Measurements from ENCODE around the gene METRNL. TPM values are rescaled to one million over a fixed set of nuclear protein-coding genes. Genes with fewer than 3 reads are reported as not detected.
"Not testable (repeated sequence)": the region's sequence is repeated elsewhere in the genome, so short reads cannot be mapped to it uniquely, and the experiment has no call there.

METRNL gene
- total RNA-seq, 1 experiment from 2014 or later: 203 TPM

DNA sequence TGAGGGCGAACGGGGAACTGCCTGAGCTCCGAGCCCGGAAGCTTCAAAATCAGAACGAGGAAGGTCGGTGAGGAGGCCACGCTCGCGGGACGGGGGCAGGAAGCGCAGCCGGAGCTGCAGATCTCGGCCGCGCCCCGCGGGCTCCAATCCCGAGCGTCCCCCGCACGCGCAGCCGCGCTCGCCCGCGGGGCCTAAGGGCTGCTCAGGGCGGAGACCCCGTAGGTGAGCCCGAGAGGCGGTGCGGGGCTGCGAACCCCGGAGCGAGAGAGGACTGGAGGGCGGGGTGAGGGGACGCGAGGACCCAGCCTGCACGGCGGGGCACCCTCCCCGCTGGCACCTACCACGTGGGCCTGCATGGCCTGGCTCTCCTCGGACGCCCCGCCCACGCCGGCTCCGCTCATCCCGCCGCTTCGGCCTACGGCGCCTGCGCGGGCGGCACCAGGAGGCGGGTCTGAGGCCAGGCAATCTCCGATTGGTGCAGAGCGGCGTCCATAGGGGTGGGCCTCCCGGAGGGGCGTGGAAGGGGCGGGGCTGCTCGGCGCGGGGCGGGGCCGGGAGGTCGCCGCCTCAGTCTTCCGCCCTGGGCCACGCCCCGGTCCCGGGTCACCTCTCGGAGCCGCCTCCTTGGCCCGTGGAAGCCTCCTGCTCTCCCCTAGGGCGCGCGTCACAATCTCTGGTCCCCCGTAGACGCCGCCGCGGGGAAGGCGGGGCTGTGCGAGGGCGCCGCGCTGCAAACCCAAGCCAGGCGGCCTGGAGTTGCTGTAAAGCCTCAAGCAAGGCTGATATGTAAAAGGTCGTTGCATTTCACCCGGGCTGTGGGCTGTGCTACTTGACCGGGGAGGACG, 27.8 kb upstream of the METRNL start:
- peak; percentile 99 for DNase-seq (ENCODE audit: low spot score)

DNA sequence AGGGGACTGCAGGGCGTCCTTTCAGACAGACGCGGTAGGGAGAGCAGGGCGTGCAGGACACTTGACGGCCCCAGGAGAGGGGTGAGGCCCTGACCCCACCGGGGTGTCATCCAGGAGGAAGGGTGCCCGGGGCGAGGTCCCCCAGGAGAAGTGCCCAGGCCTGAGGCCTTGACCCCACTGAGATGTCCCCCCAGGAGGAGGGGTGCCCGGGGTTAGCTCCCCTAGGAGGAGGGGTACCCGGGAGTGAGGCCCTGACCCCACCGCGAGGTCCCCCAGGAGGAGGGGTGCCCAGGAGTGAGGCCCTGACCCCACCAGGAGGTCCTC, 27.2 kb upstream of the METRNL start:
- DNase-seq (ENCODE audit: low spot score): no peak

DNA sequence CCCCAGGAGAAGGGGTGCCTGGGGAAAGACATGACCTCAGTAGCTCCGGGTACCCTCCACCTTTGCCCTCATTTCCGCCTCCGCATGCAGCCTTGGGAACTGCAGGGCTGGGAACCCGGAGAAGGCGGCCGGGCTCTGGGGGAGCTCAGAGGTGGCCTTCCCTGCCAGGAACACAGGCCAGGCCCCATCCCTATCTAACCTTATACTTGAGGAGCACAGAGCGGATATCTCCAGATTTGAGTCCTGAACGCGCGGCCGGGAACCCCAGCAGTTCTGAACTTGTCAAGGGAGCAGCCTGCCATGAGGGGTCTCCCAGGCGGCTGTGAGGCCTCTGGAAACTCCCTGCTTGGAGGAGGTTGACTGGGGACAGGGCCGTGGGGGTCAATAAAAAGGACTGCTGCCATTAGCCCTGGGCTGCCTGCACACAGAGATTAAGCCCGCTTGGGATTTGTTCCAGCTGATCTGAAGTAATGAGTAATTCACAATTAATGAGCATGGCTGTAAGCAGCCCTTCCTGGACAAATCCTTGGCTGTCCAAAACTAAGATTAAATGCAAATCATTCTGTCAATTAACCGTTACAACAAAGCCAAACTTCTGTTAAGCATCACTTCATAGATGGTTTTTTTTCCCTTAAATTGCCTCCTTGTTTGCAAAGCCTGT, 26.3 kb upstream of the METRNL start:
- no peak for DNase-seq (ENCODE audit: low spot score)

DNA sequence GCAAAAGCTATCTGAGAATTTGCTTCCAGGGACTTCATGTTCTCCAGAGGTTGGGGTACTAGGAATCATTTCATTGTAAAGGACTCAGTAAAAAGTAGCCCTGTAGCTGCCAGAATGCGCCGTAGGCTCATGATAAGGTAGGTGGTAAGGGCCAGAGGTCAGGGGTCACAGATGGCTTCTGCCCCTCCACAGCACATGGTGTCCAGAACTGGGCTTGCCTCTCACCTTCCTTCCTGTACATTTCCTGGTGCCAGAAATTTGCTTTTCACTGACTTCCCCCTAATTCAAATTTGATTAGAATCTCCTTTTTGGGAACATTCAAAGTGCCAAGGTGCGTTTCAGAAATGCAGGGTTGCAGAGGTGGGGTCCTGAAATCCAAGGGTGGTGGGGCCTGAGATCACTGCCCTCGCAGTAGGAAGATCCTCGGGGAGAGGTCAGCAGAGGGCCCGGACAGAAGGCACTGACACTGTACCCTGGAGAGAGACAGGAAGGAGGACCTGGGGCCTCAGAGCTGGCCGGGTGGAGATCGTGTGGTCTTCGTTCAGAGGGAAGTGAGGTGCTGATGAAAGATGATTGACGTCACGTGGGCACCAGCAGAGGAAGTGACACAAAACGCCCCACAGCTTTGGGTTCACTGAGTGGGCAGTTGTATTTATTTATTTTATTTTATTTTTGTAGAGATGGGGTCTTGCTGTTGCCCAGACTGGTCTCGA, 25.5 kb upstream of the METRNL start:
- no peak for DNase-seq (ENCODE audit: low spot score)

DNA sequence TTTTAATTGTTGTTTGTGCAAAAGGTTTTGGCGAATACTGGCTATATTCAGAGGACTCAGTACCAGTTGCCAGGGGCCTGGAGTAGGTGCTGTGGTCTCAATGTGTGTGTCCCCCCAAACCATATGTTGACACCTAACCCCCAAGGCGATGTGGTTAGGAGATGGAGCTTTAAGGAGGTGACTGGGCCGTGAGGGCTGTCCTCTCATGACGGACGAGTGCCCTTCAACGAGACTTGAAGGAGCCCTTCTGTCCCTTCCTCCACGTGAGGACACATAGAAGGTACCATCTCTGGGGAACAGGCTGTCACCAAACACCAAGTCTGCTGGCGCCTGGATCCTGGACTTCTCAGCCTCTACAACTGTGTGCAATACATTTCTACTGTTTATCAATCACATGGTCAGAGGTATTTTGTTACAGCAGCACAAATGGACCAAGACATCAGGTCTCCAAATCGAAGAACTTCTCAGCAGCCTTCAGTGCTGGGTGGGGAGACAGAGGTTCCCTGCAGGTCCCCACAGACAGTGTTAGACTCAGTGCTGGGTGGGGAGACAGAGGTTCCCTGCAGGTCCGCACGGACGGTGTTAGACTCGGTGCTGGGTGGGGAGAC, 24.8 kb upstream of the METRNL start:
- DNase-seq (ENCODE audit: low spot score): no peak

DNA sequence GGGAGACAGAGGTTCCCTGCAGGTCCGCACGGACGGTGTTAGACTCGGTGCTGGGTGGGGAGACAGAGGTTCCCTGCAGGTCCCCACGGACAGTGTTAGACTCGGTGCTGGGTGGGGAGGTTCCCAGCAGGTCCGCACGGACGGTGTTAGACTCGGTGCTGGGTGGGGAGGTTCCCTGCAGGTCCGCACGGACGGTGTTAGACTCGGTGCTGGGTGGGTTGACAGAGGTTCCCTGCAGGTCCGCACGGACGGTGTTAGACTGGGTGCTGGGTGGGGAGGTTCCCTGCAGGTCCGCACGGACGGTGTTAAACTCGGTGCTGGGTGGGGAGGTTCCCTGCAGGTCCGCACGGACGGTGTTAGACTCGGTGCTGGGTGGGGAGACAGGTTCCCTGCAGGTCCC, 24.2 kb upstream of the METRNL start:
- DNase-seq (ENCODE audit: low spot score): not testable (repeated sequence)

DNA sequence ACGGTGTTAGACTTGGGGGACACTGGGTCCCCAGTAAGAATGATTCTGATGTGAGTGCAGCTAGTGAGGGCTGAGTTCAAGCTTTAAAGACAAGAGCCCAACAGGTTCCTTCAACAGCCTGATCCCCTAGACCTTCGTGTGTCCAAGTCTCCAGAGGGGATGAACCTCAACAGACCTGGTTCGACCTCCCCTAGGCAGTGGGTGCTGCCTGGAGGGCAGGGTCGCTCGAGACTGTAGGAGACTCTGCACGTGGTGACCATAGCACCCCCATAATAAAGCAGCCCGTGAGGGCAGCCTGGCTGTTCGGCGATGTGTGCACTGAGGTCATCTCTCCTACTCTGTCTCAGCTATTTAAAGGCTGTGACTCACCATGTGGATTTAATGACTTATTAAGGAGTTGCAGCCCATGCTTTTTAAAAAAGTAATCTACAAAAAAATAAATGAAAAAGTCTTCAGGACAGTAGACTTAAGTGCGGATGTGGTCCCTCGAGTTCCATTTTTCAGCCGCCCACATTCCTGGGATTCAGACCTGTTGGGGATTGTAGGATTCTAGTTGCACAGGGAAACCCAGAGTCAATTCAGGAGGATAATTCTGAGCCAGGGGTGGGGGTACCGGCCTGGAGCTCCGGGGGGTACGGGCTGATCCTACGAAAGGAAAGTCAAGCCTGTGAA, 23.4 kb upstream of the METRNL start:
- DNase-seq (ENCODE audit: low spot score): peak; percentile 71

DNA sequence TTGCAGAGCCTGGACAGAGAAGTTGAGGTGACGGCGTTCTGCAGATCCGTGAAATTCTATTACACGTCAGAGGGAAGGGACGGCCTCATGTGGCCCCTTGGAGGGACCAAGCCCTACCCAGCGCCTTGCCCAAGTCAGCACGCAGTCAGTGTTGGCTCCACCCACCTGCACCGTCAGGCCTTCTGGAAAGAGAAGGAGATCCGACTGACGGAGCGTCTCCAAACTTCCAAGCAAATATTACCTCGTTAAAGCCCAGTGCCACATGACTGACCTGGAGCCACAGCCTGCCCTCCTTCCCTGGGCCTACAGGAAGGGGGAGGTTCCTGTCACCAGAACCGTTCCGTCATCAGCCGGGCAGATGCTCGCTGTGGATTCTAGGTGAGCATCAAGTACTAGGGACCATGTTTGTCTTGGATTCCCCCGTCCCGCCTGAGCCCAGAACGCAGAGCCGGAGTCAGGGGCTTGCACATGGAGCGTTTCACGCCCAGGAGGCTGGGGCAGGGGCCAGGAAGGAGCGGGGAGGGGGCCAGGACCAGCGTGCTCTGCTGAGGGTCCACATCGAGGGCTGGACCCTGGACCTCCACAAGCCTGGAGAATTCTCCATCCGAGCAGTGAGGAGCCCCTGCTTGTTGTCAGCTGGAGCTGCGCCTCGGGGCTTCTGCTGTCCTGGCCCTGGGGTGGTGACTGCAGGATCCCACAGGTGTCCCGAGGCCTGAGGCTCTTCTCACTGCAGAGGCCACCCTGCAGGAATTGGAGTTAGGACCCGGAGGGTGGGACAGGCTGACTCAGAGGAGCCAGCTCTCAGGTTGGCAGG, 22.6 kb upstream of the METRNL start:
- DNase-seq (ENCODE audit: low spot score): peak; percentile 47

DNA sequence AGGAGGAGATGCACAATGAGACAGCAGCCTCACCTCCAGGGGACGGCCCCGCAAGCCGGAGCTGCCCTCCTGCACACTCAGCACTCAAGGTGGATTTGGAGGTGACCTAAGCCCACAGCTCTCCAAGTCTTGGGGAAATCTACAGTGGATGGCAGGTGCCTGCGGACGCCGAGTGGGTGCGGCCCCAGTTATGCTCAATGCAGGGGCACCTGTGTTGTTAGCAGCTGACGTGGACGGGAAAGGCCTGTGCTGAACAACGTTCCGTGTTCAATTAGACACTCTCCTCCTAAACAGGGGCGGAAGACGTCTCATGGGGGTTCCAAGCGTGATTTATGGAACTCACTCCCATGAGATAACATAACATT, 22.0 kb upstream of the METRNL start:
- DNase-seq (ENCODE audit: low spot score): no peak

DNA sequence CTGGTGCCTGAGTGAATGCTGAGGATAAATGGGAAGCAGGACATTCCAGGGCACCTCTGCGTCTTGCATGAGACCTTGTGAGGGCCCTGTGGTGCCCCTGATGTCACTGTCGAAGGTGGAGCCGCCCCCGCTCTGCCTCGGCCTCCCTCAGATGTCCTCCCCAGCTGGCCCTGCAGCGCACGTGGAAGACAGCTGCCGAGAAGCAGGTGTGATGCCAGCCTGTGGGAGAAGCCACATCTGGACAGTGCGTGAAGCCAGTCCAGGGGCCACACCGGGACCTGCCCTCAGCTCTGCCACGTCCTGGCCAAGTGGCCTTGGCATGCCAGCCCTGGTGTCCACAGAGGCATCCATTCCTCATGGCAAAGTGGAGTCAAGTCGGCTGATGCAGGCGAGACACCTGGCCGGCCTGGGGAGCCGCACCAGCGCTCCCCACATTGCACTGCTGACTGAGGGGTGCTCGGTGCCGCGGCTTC, 21.6 kb upstream of the METRNL start:
- no peak for DNase-seq (ENCODE audit: low spot score)

DNA sequence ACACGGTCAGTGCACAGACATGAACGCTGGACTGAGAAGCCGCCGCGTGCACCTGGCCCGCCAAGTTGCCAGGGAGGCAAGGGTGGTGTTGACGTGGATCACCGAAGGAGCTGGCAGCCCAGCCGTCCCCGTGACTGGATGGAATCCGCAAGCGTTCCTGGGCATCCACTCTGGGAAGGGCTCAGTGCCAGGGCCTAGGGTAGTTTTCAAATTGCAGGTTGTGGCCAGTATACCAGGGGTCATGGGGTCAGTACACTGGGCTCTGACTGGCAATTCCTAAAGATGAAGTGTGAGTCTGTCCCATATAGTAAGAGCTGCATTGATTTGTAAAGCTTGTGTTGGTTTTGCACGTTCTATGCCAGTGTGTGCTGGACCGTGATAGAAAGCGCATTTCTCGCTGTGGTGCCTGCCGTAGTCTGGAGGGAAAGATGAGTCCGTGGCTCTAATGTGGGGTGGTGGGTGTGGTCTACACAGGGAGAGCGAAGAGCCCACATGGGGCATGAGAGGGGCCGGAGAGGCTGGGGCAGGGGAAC, 21.1 kb upstream of the METRNL start:
- no peak for DNase-seq (ENCODE audit: low spot score)

DNA sequence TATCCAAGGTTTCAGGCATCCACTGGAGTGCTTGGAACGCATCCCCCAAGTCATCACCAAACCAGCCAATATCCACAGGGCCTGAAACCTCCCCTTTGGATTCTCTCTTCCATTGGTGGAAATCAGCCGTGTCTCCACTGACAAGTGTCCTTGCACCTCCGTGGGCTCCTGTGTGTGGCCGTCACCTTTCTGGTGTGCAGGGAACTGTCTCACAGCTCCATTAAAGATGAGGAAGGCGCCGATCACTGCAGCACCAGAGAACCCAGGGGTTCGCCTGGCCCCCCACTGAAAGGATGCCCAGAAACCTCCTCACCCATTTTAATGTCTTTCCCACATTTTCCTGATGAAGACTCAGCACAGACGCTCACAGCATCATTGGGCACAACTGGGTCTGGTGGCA, 17.8 kb upstream of the METRNL start:
- DNase-seq (ENCODE audit: low spot score): no peak

DNA sequence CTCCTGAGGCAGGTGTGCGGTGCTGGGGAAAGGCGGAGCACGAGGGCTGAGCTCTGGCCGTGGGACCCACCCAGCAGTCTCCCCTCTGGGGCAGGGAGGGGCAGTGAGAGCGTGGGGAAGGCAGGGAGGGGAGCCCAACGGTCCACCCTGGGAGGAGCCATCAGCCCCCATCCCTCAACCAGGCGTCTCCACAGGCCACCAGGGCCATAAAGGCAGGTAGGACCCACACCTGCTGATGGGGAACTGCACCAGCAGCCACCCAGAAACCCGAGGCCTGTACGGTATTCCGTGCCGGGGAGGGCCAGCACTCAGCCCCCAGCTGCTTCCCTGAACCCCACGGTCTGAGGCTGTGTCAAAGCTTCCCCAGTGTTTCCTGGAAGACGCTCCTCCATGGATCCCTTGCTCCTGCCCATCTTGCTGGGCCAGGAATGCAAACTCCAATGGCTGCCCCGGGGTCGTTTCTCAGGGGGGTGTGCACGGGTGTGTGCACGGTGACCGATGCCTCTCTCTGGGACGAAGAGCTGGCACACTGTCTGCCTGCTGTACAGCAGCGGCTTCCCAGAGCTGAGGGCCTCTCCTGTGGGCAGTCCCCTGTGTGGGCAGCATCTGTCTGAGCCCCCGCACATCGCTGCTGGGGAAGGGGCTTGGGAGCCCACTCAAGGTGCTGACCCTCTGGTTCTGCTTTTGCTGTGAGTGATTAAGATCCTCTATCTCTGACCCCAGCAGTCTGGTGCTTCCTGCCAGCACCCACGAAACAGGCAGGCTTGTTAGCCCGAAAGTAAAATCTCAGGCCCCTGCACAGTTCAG, 17.2 kb upstream of the METRNL start:
- no peak for DNase-seq (ENCODE audit: low spot score)

DNA sequence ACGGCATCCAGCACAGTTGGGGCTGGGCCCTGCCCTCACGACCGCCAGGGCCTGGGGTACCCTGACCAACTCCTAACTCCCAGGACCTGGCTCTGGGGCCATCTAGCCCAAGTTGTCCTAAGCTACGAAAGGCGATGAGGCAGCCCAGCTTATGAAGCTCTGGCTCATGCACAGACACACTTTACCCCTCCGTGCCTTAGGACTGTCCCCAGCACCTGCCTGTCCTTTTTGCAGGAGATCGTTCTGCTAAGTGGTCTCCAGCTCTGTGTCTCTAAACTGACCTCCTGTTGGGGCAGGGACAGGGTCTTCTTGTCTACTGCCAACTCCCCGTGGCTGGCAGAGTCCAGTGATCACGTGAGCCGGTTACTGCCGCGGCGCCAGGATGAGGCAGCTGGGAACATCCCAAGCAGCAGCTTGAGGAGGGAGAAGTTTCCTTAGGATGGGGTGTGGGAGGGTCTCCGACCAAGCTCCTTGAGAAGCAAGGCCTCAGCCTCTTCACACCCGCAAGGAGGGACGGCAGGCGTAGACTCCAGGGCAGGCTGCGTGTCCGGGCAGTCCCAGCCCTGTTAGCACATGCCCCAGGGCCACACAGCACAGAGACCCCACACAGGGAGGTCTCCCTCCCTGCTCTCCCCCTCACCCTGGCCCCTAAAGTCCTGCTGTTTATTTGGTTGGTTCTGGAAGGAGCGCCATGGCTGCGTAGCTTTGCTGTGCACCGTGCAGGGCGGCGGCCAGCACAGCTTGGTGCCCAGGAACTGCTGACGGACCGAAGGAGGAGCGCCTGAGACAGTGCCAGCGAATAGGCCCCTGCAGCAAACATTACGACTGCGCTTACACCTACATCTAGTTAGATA, 16.4 kb upstream of the METRNL start:
- no peak for DNase-seq (ENCODE audit: low spot score)

DNA sequence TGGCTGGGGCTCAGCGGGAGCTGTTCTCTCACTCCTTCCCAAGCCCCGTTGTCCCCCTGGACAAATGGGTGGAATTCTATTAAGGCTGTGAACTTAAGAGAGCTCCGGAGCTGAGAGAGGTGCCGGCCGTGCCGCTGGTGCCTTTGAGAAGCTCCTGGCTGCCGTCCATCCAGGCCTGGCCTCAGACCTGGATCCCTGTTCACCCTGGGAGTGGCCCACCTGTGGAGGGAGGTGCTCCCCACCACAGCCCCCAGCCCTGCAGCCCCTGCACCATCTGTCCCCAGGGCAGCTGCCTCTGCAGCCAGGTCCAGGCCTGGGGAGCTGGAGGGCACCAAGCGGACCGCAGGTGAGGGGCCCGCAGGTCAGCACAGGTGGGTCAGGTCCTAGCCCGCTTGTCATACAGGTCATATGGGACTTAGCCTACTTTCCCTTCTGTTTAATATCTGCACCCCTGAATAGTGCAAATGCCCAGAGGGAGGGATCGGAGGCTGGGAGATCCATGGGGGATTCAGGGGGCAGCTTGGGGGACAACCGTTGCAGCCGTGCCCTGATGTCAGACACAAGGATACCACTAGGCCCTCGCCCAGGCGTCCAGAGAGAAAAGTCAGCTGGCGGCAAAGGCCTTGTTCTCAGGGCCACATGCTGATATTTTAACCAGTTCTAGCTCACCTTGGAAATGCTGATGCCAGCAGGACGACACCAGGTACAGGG, 15.2 kb upstream of the METRNL start:
- DNase-seq (ENCODE audit: low spot score): no peak

DNA sequence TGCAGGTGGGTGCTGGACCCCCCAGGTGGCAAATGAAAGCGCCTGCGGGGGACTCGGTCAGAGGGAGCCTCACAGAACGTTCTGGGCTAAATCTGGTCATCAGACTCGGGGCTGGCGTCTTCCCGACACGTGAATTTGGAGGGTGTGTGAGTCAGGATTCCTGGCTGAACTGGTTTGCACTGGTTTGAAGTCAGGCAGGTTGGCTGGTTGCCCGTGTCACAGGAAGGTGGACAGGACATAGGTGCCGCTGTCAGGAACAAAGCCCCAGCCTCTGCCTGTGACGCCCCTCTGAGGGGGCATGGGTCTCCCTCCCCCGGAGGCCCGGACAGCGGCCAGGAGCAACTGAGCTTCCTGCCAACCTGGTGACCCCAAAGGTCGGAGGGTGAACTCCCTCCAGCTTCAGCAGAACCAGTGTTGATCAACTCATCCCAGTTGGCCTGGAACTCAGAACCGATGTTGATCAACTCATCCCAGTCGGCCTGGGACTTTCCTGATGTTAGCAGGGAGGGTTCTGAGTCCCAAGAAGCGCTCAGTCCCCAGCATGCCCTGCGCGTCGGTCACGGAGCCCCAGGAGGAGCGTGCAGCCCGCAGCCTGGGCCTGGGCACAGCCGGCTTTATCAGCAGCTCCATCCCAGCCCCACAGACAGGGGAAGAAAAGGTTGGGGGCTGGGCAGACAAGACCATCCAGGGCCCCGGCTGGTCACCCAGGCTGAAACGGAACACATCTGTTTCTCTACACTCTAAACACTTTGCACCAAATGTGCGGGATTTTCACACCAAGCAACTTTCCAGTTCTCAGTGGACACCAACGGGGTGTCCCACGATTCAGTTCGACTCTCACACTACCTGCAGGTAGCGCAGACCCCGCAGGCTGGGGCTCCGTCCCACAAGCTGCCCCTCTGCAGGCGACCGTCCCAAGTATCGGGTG, 14.4 kb upstream of the METRNL start:
- peak; percentile 84 for DNase-seq (ENCODE audit: low spot score)
